GM12872 (cell line): ENCODE results near the gene UPF2.

Experiments
- CTCF ChIP-seq: IDR thresholded peaks from 3 replicates; pipeline ENCODE4 v1.5.1; 2011; ENCODE audit warnings: low read depth, mild to moderate bottlenecking, low read length, moderate library complexity; ENCODE audit not compliant: insufficient read depth

Gene UPF2

GRCh38 chr10:12073526-12073925 is 30.9 kb upstream of the UPF2 start:
- TF ChIP-seq CTCF: no peak

DNA sequence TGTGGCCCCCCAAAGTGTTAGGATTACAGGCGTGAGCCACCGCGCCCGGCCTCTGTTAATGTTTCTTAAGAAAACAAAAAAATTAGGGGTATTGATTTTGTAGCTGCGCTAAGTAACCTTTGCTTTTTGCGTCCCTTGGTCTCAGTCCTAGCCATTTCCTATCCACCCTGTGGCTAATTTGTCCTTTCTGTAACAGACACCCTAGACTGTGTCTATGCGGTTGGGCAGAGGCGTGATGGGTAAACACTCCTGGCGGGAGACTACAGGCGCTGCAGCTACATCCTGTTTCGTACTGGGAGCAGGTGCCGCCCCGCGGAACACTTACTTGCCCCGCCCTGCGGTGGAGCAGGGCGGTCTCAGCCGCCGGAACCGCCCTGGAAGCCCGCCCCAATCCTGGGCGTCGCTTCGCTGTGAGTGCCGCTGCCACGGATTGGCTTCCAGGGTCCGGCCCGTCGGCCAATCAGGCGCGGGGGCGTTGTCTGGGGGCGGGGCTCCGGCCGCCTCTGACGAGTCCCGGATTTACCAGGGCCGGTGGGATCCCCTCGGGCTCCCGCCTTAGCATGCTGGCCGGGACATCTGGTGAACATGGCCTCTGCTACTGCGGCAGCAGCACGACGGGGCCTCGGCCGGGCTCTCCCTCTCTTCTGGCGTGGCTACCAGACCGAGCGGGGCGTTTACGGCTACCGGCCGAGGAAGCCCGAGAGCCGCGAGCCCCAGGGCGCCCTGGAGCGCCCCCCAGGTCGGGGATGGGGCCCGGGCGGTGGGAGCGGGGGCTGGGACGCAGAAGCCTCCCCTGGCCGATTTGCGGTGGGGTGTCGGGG is 26.1 kb upstream of the UPF2 start, which contains the start of gene DHTKD1:
DHTKD1 (plus strand) TSS at position 506 of the 821 bp plus-strand sequence; CDS start at position 586, 80 bp downstream.
- peak; percentile 44; the same call in 2 of the 3 replicates for TF ChIP-seq CTCF

DNA sequence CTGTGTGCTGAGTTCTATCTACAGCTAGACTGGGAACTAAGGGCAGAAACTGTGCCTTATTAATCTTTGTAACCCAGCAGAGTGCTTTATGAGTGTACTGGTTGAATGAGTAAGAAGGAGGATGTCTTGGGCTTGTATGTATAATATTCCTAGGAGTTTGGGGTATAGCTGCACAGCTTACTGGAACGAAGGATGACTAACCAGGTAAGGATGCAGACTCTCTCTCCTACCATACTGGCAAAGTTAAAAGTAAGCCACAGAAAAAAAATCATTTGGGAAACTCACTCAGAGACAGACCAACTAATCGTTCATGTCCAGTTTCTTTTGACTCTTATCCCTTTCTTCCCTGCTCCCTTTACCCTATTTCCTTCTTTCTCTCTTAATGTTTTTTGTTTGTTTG is 24.7 kb upstream of the UPF2 start:
- TF ChIP-seq CTCF: no peak

GRCh38 chr10:12063483-12063818 is 20.8 kb upstream of the UPF2 start:
- TF ChIP-seq CTCF: no peak

GRCh38 chr10:12062754-12063482 is 20.3 kb upstream of the UPF2 start:
- TF ChIP-seq CTCF: no peak

DNA sequence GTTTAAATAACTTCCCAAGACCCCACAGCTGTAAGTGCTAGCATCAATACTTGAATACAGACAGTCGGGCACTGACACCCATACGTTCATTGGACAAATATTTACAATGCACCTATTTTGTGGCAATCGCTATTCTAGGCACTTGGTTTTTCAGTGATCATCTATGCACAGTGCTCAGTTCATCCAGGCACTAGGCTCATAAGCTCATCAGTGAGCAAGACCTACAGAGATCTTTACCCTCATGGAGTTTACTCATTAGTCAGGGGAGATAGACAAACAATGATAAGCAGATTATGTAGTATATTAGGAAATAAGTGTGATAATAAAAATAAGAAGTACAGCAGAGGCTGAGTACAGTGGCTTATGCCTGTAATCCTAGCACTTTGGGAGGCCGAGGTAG is 18.5 kb upstream of the UPF2 start:
- no peak for TF ChIP-seq CTCF

GRCh38 chr10:12056748-12057147 is 14.1 kb upstream of the UPF2 start:
- TF ChIP-seq CTCF: no peak
